Smooth muscle cell (in vitro differentiated cells): ENCODE data around the gene HSD17B12. TPM values are rescaled to one million over a fixed set of nuclear protein-coding genes. Genes with fewer than 3 reads are reported as not detected.
A peak's percentile ranks its signal among the peaks of the same experiment; 100 is the strongest.

ENCODE experiments used
- DNase-seq: peaks from one replicate; lab custom pipeline; 2025; ENCODE audit not compliant: unreplicated experiment; lab: John Stamatoyannopoulos, UW
- H2AFZ ChIP-seq: fragments of 200-600 bp; sonication (generic); 2 replicates; pipeline ENCODE4 v1.6.0; 2016; ENCODE audit warnings: antibody characterized with exemption, low read depth, mild to moderate bottlenecking
- H3F3A ChIP-seq: fragments of 200-600 bp; sonication (generic); 2 replicates; pipeline ENCODE4 v1.6.0; 2017; ENCODE audit warnings: antibody characterized with exemption, low read depth
- H3K27ac ChIP-seq: fragments of 200-600 bp; sonication (generic); 2 replicates; pipeline ENCODE4 v1.5.1; 2016; ENCODE audit warnings: low read depth, mild to moderate bottlenecking
- H3K27me3 ChIP-seq: fragments of 200-600 bp; sonication (generic); 2 replicates; pipeline ENCODE4 v1.6.1; 2016; ENCODE audit warnings: low read depth, mild to moderate bottlenecking
- H3K36me3 ChIP-seq: fragments of 200-600 bp; sonication (generic); 2 replicates; pipeline ENCODE4 v1.5.1; 2016; ENCODE audit warnings: low read depth
- H3K4me1 ChIP-seq: fragments of 200-600 bp; sonication (generic); 2 replicates; pipeline ENCODE4 v1.5.1; 2016; ENCODE audit warnings: low read depth
- H3K4me2 ChIP-seq: fragments of 200-600 bp; sonication (generic); 2 replicates; pipeline ENCODE4 v1.6.0; 2016; ENCODE audit warnings: mild to moderate bottlenecking
- H3K4me3 ChIP-seq: fragments of 200-600 bp; sonication (generic); 2 replicates; pipeline ENCODE4 v1.5.1; 2016; ENCODE audit warnings: mild to moderate bottlenecking
- H3K79me2 ChIP-seq: fragments of 200-600 bp; sonication (generic); 2 replicates; pipeline ENCODE4 v1.6.0; 2016; ENCODE audit warnings: low read depth, mild to moderate bottlenecking
- H3K9ac ChIP-seq: fragments of 200-600 bp; sonication (generic); 2 replicates; pipeline ENCODE4 v1.6.0; 2016; ENCODE audit warnings: low read depth
- H3K9me3 ChIP-seq: fragments of 200-600 bp; sonication (generic); replicated peaks from 2 replicates; pipeline ENCODE4 v1.5.1; 2016; ENCODE audit warnings: low read depth
- H4K20me1 ChIP-seq: fragments of 200-600 bp; sonication (generic); 2 replicates; pipeline ENCODE4 v1.6.0; 2016; ENCODE audit warnings: low read depth
- CTCF ChIP-seq: fragments of 200-600 bp; sonication (generic); IDR thresholded peaks from 2 replicates; pipeline ENCODE4 v1.5.1; 2017; ENCODE audit warnings: borderline replicate concordance, mild to moderate bottlenecking, antibody characterized with exemption; ENCODE audit not compliant: insufficient read depth, poor library complexity, severe bottlenecking
- WGBS: methylation state at CpG from one replicate; pipeline ENCODE4 v1.1.7; 2016; ENCODE audit warnings: low lambda C conversion rate; 5-methylcytosine and 5-hydroxymethylcytosine counted together
- polyA plus RNA-seq: library from polyadenylated mRNA; unstranded; fragments of >200 nt; fragmentation: Nextera tagmentation; extraction: Ambion mirVana; gene quantifications from 2 replicates; pipeline ENCODE4 v1.2.1, GENCODE V29; 2016
- total RNA-seq: library from RNA; depleted of rRNA; stranded (reverse); fragments of >200 nt; gene quantifications from 2 replicates; pipeline ENCODE4 v1.2.3, GENCODE V29; 2014

Gene HSD17B12
- total and polyA plus RNA-seq, 2 experiments from 2014 or later: 74.8 to 111 TPM

DNA sequence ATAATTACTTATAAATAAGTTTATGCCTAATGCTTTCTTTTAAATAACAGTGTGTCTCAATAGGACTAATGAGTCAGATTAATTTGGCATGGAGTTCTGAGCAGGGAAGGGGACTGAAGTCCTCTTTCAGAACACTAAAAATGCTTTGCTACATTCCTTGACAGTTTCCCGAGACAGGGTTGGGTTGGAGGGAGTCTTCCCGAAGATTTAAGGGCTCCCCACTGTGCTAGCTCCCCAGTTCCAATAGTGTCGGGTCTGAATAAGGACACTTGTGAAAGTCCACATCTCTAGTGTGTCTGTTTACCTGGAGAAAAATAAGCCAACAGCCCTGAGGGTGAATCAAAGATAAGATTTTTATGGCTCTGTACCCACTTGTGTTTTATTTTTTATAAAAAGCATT lies 41.8 kb upstream of the HSD17B12 start:
- Histone ChIP-seq H3K9me3 (no peaks in the 10 kb centered on the region), H3K9ac (no peak overlapping the region), H3K4me1 (peaks cover 3% of the 10 kb centered on the region), H3K27ac (no peak overlapping the region), H2AFZ (no peak overlapping the region), H3K79me2 (no peaks in the 10 kb centered on the region), H3K4me3 (no peak overlapping the region), H3K36me3 (no peaks in the 10 kb centered on the region), H4K20me1 (no peaks in the 10 kb centered on the region), H3K27me3 (peaks cover 58% of the 10 kb centered on the region), H3K4me2 (no peak overlapping the region), H3F3A (no peaks in the 10 kb centered on the region)
- no peak for TF ChIP-seq CTCF
- WGBS: 44% methylated on average over 3 of the region's 3 CpGs
- no peak for DNase-seq

GRCh38 chr11:43639224-43639623 lies 41.3 kb upstream of the HSD17B12 start:
- H4K20me1 ChIP-seq: no peaks in the 10 kb centered on the region
- no peaks in the 10 kb centered on the region for H3K9me3 ChIP-seq
- no peak overlapping the region for H3K4me2 ChIP-seq
- H3F3A ChIP-seq: no peaks in the 10 kb centered on the region
- H3K79me2 ChIP-seq: peaks cover 1% of the 10 kb centered on the region
- H3K4me3 ChIP-seq: no peak overlapping the region
- H3K4me1 ChIP-seq: peaks cover 3% of the 10 kb centered on the region
- H3K27me3 ChIP-seq: peaks cover 58% of the 10 kb centered on the region
- H3K27ac ChIP-seq: no peak overlapping the region
- no peak overlapping the region for H2AFZ ChIP-seq
- H3K9ac ChIP-seq: no peak overlapping the region
- 65% methylated on average over 3 of the region's 3 CpGs for WGBS
- H3K36me3 ChIP-seq: no peaks in the 10 kb centered on the region
- no peak for DNase-seq
- no peak for TF ChIP-seq CTCF

- no peaks in the 10 kb centered on the region for H3K36me3 ChIP-seq
- no peak overlapping the region for H3K9ac ChIP-seq
- no peak overlapping the region for H3K4me3 ChIP-seq
- no peaks in the 10 kb centered on the region for H3K9me3 ChIP-seq
- no peak overlapping the region for H2AFZ ChIP-seq
- WGBS: 93% methylated on average over 3 of the region's 3 CpGs
- no peak for DNase-seq
- no peak overlapping the region for H3K27ac ChIP-seq
- no peak for TF ChIP-seq CTCF
- no peaks in the 10 kb centered on the region for H4K20me1 ChIP-seq
- H3K4me1 ChIP-seq: peaks cover 6% of the 10 kb centered on the region
- no peaks in the 10 kb centered on the region for H3F3A ChIP-seq
- peaks cover 8% of the 10 kb centered on the region for H3K79me2 ChIP-seq
- H3K27me3 ChIP-seq: peaks cover 53% of the 10 kb centered on the region
- H3K4me2 ChIP-seq: no peak overlapping the region
Measured at GRCh38 chr11:43639920-43640319, 40.6 kb upstream of the HSD17B12 start.

DNA sequence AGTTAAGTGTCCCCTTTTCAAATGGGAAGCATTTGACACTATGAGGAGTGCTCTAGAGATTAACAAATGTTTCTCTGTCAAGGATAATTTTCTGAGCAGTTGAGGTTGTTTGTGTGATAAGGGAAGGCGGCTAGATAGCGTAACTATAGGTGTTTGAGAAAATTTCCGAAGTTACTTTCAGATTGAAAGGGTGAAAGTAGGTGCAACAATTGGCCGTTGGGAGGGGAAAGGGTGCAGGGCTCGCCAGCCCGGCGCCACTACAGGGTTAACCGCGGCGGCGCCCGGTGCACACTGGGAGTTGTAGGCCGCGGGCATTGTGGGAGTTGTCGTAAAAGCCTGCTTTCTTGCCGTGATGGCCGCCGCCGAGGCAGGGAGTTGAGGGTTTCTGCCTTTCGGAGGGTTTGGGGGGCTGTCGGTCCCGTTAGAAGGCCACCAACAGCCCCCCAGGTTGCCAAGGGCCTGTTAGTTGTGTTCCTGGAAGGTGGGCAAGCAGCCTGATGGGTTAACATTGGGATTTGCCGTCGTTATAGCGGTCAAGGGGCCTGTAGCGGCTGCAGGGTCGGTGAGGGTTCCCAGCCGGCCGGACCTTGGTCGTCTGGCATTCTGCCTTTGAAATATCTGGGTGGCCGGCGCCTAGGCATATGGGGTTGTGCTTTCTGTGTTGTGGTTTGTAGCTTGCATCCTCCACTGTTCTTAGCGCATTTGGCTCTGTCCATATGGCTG lies 36.5 kb upstream of the HSD17B12 start:
- Histone ChIP-seq H3K4me3 (peak overlapping the region; percentile 94), H3K27me3 (peaks cover 13% of the 10 kb centered on the region), H4K20me1 (no peaks in the 10 kb centered on the region), H3K4me2 (peak overlapping the region; percentile 88), H3K27ac (no peak overlapping the region), H3F3A (no peaks in the 10 kb centered on the region), H2AFZ (peak overlapping the region; percentile 99), H3K9me3 (no peaks in the 10 kb centered on the region), H3K79me2 (peaks cover 21% of the 10 kb centered on the region), H3K36me3 (no peaks in the 10 kb centered on the region), H3K4me1 (peaks cover 11% of the 10 kb centered on the region), H3K9ac (peak overlapping the region; percentile 94)
- TF ChIP-seq CTCF: no peak
- under 1% methylated on average over 33 of the region's 33 CpGs for WGBS
- peak; percentile 46 for DNase-seq
